Measurements from ENCODE around the gene PTPRK. TPM values are rescaled to one million over a fixed set of nuclear protein-coding genes. Genes with fewer than 3 reads are reported as not detected.

Gene PTPRK
- total and polyA plus RNA-seq, 2 experiments from 2014 or later = 26.9 to 56.4 TPM

DNA sequence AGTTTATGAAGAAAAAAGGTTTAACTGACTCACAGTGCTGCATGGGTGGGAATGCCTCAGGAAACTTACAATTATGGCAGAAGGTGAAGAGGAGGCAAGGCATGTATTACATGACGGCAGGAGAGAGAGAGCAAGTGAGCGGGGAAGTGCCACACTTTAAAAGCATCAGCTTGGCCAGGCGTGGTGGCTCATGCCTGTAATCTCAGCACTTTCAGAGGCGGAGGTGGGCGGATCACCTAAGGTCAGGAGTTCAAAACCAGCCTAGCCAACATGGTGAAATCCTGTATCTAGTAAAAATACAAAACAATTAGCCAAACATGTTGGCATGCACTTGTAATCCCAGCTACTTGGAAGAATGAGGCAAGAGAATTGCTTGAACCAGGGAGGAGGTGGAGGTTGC, 406.2 kb downstream of the PTPRK start:
- H3K27me3 ChIP-seq (ENCODE audit: insufficient read depth) = no peaks in the 10 kb centered on the region
- TF ChIP-seq STAT1 (IDR thresholded peaks at IDR 0.05; ENCODE audit: unreplicated experiment) = no peak
- Mint-ChIP-seq H3K27me3 (ENCODE audit: insufficient read depth, low read depth, poor library complexity) (no peaks in the 10 kb centered on the region), H3K4me1 (no peaks in the 10 kb centered on the region), H3K9me3 (no peaks in the 10 kb centered on the region), H3K27ac (no peak overlapping the region), H3K36me3 (ENCODE audit: low read depth) (no peaks in the 10 kb centered on the region), H3K4me3 (no peak overlapping the region)
- no peaks in the 10 kb centered on the region for H3K9me2 ChIP-seq (ENCODE audit: insufficient read depth)
- no peak overlapping the region for H3K4me2 ChIP-seq
- H3K27ac ChIP-seq (ENCODE audit: low read depth) = no peak overlapping the region
- no peak overlapping the region for H3K4me3 ChIP-seq
- H3F3A ChIP-seq (replicated peaks; ENCODE audit: low read depth) = no peaks in the 10 kb centered on the region
- no peak for DNase-seq (ENCODE audit: low spot score)
- no peaks in the 10 kb centered on the region for H3K79me2 ChIP-seq (replicated peaks; ENCODE audit: insufficient read depth)
- no peaks in the 10 kb centered on the region for H3K36me3 ChIP-seq (ENCODE audit: insufficient read depth)
- ATAC-seq = no peak
- no peaks in the 10 kb centered on the region for H4K20me1 ChIP-seq (replicated peaks; ENCODE audit: insufficient read depth)
- H2AFZ ChIP-seq = no peak overlapping the region
- no peaks in the 10 kb centered on the region for H3K4me1 ChIP-seq (ENCODE audit: insufficient read depth)

- no peaks in the 10 kb centered on the region for H3F3A ChIP-seq (replicated peaks; ENCODE audit: low read depth)
- no peaks in the 10 kb centered on the region for H3K4me1 Mint-ChIP-seq
- no peaks in the 10 kb centered on the region for H3K4me1 ChIP-seq (ENCODE audit: insufficient read depth)
- no peaks in the 10 kb centered on the region for H3K27me3 Mint-ChIP-seq (ENCODE audit: insufficient read depth, low read depth, poor library complexity)
- no peak overlapping the region for H3K27ac Mint-ChIP-seq
- H3K27ac ChIP-seq (ENCODE audit: low read depth) = no peak overlapping the region
- no peaks in the 10 kb centered on the region for H3K36me3 Mint-ChIP-seq (ENCODE audit: low read depth)
- no peak overlapping the region for H3K4me3 Mint-ChIP-seq
- no peak for TF ChIP-seq POLR2AphosphoS5 (IDR thresholded peaks at IDR 0.05; ENCODE audit: low read depth)
- TF ChIP-seq CTCF (conservative IDR thresholded peaks at IDR 0.05; ENCODE audit: low read depth in 2 of 2) = no peak
- TF ChIP-seq CREB1 (CRISPR knock-in tag; IDR thresholded peaks at IDR 0.05; ENCODE audit: low read depth) = no peak
- TF ChIP-seq EZH2 (IDR thresholded peaks at IDR 0.05; ENCODE audit: low read depth, unreplicated experiment) = no peak
- TF ChIP-seq, protein P1, sequence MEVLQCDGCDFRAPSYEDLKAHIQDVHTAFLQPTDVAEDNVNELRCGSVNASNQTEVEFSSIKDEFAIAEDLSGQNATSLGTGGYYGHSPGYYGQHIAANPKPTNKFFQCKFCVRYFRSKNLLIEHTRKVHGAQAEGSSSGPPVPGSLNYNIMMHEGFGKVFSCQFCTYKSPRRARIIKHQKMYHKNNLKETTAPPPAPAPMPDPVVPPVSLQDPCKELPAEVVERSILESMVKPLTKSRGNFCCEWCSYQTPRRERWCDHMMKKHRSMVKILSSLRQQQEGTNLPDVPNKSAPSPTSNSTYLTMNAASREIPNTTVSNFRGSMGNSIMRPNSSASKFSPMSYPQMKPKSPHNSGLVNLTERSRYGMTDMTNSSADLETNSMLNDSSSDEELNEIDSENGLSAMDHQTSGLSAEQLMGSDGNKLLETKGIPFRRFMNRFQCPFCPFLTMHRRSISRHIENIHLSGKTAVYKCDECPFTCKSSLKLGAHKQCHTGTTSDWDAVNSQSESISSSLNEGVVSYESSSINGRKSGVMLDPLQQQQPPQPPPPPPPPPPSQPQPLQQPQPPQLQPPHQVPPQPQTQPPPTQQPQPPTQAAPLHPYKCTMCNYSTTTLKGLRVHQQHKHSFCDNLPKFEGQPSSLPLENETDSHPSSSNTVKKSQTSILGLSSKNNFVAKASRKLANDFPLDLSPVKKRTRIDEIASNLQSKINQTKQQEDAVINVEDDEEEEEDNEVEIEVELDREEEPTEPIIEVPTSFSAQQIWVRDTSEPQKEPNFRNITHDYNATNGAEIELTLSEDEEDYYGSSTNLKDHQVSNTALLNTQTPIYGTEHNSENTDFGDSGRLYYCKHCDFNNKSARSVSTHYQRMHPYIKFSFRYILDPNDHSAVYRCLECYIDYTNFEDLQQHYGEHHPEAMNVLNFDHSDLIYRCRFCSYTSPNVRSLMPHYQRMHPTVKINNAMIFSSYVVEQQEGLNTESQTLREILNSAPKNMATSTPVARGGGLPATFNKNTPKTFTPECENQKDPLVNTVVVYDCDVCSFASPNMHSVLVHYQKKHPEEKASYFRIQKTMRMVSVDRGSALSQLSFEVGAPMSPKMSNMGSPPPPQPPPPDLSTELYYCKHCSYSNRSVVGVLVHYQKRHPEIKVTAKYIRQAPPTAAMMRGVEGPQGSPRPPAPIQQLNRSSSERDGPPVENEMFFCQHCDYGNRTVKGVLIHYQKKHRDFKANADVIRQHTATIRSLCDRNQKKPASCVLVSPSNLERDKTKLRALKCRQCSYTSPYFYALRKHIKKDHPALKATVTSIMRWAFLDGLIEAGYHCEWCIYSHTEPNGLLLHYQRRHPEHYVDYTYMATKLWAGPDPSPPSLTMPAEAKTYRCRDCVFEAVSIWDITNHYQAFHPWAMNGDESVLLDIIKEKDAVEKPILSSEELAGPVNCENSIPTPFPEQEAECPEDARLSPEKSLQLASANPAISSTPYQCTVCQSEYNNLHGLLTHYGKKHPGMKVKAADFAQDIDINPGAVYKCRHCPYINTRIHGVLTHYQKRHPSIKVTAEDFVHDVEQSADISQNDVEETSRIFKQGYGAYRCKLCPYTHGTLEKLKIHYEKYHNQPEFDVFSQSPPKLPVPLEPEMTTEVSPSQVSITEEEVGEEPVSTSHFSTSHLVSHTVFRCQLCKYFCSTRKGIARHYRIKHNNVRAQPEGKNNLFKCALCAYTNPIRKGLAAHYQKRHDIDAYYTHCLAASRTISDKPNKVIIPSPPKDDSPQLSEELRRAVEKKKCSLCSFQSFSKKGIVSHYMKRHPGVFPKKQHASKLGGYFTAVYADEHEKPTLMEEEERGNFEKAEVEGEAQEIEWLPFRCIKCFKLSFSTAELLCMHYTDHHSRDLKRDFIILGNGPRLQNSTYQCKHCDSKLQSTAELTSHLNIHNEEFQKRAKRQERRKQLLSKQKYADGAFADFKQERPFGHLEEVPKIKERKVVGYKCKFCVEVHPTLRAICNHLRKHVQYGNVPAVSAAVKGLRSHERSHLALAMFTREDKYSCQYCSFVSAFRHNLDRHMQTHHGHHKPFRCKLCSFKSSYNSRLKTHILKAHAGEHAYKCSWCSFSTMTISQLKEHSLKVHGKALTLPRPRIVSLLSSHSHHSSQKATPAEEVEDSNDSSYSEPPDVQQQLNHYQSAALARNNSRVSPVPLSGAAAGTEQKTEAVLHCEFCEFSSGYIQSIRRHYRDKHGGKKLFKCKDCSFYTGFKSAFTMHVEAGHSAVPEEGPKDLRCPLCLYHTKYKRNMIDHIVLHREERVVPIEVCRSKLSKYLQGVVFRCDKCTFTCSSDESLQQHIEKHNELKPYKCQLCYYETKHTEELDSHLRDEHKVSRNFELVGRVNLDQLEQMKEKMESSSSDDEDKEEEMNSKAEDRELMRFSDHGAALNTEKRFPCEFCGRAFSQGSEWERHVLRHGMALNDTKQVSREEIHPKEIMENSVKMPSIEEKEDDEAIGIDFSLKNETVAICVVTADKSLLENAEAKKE (CRISPR knock-in tag; IDR thresholded peaks at IDR 0.05) = no peak
- TF ChIP-seq ZNF114 (CRISPR knock-in tag; IDR thresholded peaks at IDR 0.05) = no peak
- TF ChIP-seq JUNB (IDR thresholded peaks at IDR 0.05; ENCODE audit: unreplicated experiment) = no peak
- no peak for TF ChIP-seq EZH2phosphoT487 (IDR thresholded peaks at IDR 0.05; ENCODE audit: unreplicated experiment)
- no peak for TF ChIP-seq NANOG (IDR thresholded peaks at IDR 0.05; ENCODE audit: borderline replicate concordance)
- no peak for TF ChIP-seq ETS1 (IDR thresholded peaks at IDR 0.05)
- no peak for TF ChIP-seq STAT1 (IDR thresholded peaks at IDR 0.05; ENCODE audit: unreplicated experiment)
- TF ChIP-seq ZNF331 (CRISPR knock-in tag; IDR thresholded peaks at IDR 0.05; ENCODE audit: low read depth) = no peak
- H3K4me3 ChIP-seq = no peak overlapping the region
- H2AFZ ChIP-seq = no peak overlapping the region
- no peak overlapping the region for H3K4me2 ChIP-seq
- no peak for DNase-seq (ENCODE audit: low spot score)
- H3K36me3 ChIP-seq (ENCODE audit: insufficient read depth) = no peaks in the 10 kb centered on the region
- no peaks in the 10 kb centered on the region for H3K9me3 Mint-ChIP-seq
- no peaks in the 10 kb centered on the region for H3K9me2 ChIP-seq (ENCODE audit: insufficient read depth)
- H3K27me3 ChIP-seq (ENCODE audit: insufficient read depth) = no peaks in the 10 kb centered on the region
- no peaks in the 10 kb centered on the region for H4K20me1 ChIP-seq (replicated peaks; ENCODE audit: insufficient read depth)
- no peak for ATAC-seq
- no peaks in the 10 kb centered on the region for H3K79me2 ChIP-seq (replicated peaks; ENCODE audit: insufficient read depth)
Measured at GRCh38 chr6:128112494-128112893, 407.9 kb downstream of the PTPRK start.
